OCI-LY7 (cell line): ENCODE results near the gene BAIAP2. TPM values are rescaled to one million over a fixed set of nuclear protein-coding genes. Genes with fewer than 3 reads are reported as not detected.

Experiments used
- BruUV-seq: library from RNA; stranded (reverse); fragments of 400-500 nt; replicated peaks from 2 replicates; lab custom pipeline; 2021; lab: Mats Ljungman, UMichigan
- CTCF ChIA-PET: fragments of 300-600 bp; sonication (Branson Sonifier 250); formaldehyde crosslinking; loops from one replicate; lab custom pipeline; 2022; ENCODE audit warnings: antibody characterized with exemption; ENCODE audit not compliant: unreplicated experiment; lab: Charles Lee
- POLR2A ChIA-PET: fragments of 300-600 bp; sonication (Branson Sonifier 250); formaldehyde crosslinking; loops from one replicate; lab custom pipeline; 2022; ENCODE audit warnings: antibody characterized with exemption; lab: Charles Lee
- DNase-seq: peaks from one replicate; pipeline ENCODE4 v3.0.0-alpha.2; 2015; ENCODE audit warnings: low spot score
- H2AFZ ChIP-seq: fragments of 200-600 bp; sonication (generic), shearing (Covaris generic); 2 replicates; pipeline ENCODE4 v1.6.1; 2014; ENCODE audit warnings: mild to moderate bottlenecking, antibody characterized with exemption, low read length, moderate library complexity
- H3K27ac ChIP-seq: fragments of 200-600 bp; sonication (generic); 2 replicates; pipeline ENCODE4 v1.5.1; 2014; ENCODE audit warnings: mixed run types, low read depth, mild to moderate bottlenecking, moderate library complexity, low read length, inconsistent platforms; ENCODE audit not compliant: poor library complexity, severe bottlenecking
- H3K36me3 ChIP-seq: fragments of 200-600 bp; sonication (generic); 2 replicates; pipeline ENCODE4 v1.6.1; 2014; ENCODE audit warnings: mild to moderate bottlenecking, antibody characterized with exemption, low read length, moderate library complexity, mixed read lengths; ENCODE audit not compliant: insufficient read depth
- H3K4me1 ChIP-seq: fragments of 200-600 bp; sonication (generic); 2 replicates; pipeline ENCODE4 v1.5.1; 2014; ENCODE audit warnings: mild to moderate bottlenecking, low read length; ENCODE audit not compliant: insufficient read depth, poor library complexity, severe bottlenecking
- H3K4me2 ChIP-seq: fragments of 200-600 bp; sonication (generic); 2 replicates; pipeline ENCODE4 v1.6.1; 2014; ENCODE audit warnings: mild to moderate bottlenecking, low read length
- H3K4me3 ChIP-seq: fragments of 200-600 bp; sonication (generic); 2 replicates; pipeline ENCODE4 v1.5.1; 2014; ENCODE audit warnings: mild to moderate bottlenecking, low read depth, low read length; ENCODE audit not compliant: poor library complexity, severe bottlenecking
- H3K79me2 ChIP-seq: fragments of 200-600 bp; sonication (generic); 2 replicates; pipeline ENCODE4 v1.6.1; 2016; ENCODE audit warnings: low read depth, mild to moderate bottlenecking, low read length, moderate library complexity, mixed read lengths; ENCODE audit not compliant: insufficient read depth
- H3K9me2 ChIP-seq: fragments of 200-600 bp; sonication (generic); 2 replicates; pipeline ENCODE4 v1.6.1; 2016; ENCODE audit warnings: mild to moderate bottlenecking, low read length, mixed read lengths; ENCODE audit not compliant: insufficient read depth
- H3K9me3 ChIP-seq: fragments of 200-600 bp; sonication (generic); 2 replicates; pipeline ENCODE4 v1.6.1; 2014; ENCODE audit warnings: mild to moderate bottlenecking, mixed run types, low read length, mixed read lengths
- H4K20me1 ChIP-seq: fragments of 200-600 bp; sonication (generic); 2 replicates; pipeline ENCODE4 v1.6.1; 2014; ENCODE audit warnings: mild to moderate bottlenecking, antibody characterized with exemption, low read length, moderate library complexity, mixed read lengths; ENCODE audit not compliant: insufficient read depth
- EZH2phosphoT487 ChIP-seq: fragments of 200-600 bp; sonication (generic); IDR thresholded peaks from 2 replicates; pipeline ENCODE4 v1.6.1; 2018; ENCODE audit warnings: low read depth, borderline replicate concordance, mild to moderate bottlenecking, mixed run types, antibody characterized with exemption, low read length, moderate library complexity, mixed read lengths
- intact Hi-C: fragments of 100-400 bp; cut with micrococcal nuclease; formaldehyde crosslinking; loops from one replicate; pipeline ENCODE4 v1.10.0; 2022; ENCODE audit not compliant: unreplicated experiment
- total RNA-seq, 2 experiments: library from RNA; depleted of rRNA in 1 of 2; stranded (reverse); fragments of >200 nt in 1 of 2; shearing (Covaris generic) in 1 of 2; gene quantifications; 2 replicates each; pipeline ENCODE4 v1.2.3, GENCODE V29; 2014 to 2022
- TF ChIP-seq, protein P1 (sequence below): fragments of 200-600 bp; sonication (generic); conservative IDR thresholded peaks from 2 replicates; pipeline ENCODE4 v1.5.1; 2014; ENCODE audit warnings: mild to moderate bottlenecking, antibody characterized with exemption, low read length, moderate library complexity, mixed read lengths

BAIAP2 gene
- total RNA-seq, 2 experiments from 2014 or later, result 2.1 to 2.3 TPM

DNA sequence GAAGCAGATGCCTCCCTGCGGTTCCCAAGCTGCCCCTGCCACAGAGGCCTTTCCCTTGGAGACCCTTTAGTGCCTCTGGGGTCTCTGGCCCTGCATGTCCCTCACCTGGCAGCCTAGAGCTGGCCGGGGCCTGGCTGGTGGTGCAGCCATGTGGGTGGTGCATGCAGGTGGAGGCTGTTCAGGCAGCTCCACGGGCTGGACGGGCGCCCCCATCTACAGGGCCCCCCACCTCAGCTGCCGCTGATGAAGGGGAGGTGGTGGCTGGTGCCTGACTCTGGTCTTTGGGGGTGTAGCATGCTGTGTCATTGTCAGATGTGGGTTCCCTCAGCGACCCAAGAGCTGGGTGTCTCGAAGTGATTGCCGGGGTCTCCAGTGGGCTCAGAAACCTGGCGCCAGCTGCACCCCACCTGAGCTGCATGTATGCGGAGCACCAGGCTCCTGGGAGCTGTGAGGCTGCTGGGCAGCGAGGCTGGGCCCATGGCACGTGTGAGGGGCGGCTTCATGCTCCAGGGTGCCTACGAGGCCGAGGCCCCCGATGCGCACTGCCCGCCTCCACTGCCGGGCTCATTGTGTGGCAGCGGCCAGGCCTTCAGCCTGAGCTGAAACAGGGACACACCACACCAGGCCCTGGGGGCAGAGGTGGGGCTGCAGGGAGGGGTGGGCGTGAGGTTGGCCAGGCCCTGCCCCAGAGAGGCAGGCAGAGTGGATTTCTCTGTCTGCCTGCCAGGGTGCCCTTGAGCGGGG, 57.0 kb downstream of the BAIAP2 start:
- ChIA-PET POLR2A (no interaction called here), CTCF (interaction anchor here (0.5 kb wide), 1 partner anchor 677 kb away, joined by 3 read pairs; the partner anchor contains the start of gene ENDOV)
- Histone ChIP-seq H3K4me1 (peaks cover 4% of the 10 kb centered on the region), H2AFZ (no peak overlapping the region), H3K4me3 (no peak overlapping the region), H3K4me2 (no peak overlapping the region), H4K20me1 (no peaks in the 10 kb centered on the region), H3K36me3 (no peaks in the 10 kb centered on the region), H3K9me3 (no peaks in the 10 kb centered on the region), H3K79me2 (no peaks in the 10 kb centered on the region), H3K9me2 (no peaks in the 10 kb centered on the region), H3K27ac (no peak overlapping the region)
- BruUV-seq, result no TSS peak
- no peak for DNase-seq
- no peak for TF ChIP-seq EZH2phosphoT487
- TF ChIP-seq, protein P1, sequence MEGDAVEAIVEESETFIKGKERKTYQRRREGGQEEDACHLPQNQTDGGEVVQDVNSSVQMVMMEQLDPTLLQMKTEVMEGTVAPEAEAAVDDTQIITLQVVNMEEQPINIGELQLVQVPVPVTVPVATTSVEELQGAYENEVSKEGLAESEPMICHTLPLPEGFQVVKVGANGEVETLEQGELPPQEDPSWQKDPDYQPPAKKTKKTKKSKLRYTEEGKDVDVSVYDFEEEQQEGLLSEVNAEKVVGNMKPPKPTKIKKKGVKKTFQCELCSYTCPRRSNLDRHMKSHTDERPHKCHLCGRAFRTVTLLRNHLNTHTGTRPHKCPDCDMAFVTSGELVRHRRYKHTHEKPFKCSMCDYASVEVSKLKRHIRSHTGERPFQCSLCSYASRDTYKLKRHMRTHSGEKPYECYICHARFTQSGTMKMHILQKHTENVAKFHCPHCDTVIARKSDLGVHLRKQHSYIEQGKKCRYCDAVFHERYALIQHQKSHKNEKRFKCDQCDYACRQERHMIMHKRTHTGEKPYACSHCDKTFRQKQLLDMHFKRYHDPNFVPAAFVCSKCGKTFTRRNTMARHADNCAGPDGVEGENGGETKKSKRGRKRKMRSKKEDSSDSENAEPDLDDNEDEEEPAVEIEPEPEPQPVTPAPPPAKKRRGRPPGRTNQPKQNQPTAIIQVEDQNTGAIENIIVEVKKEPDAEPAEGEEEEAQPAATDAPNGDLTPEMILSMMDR, result no peak
- intact Hi-C loops, result no loop called here

DNA sequence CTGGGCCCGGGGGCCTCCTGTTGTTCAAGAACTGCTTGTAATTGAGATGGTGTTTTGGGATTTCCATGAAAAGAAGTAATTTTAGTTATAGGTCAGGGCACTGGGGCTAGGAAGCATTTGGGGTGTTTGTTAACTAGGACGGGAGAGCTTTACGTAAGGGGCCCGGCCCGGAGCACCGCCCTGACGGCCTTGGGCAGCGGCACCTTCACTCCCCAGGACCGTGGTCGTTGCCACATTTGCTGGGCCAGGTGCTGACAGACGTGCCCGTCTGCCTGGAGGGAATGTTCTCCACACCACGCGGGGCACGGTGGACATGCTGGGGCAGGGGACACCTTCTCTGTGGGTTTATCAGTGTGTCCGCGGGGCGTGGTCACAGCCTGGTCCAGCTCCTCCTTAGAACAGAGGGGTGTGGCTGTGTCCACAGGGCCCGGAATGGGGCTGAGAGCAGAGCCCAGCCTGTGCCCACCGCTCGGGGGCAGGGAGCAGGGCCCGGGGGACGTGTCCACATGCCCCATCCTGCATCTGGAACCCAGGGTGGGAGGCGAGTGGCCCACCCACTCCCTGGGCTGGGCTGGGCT, 57.7 kb downstream of the BAIAP2 start:
- Histone ChIP-seq H3K9me3 (no peaks in the 10 kb centered on the region), H3K9me2 (no peaks in the 10 kb centered on the region), H3K4me1 (peaks cover 4% of the 10 kb centered on the region), H3K4me2 (no peak overlapping the region), H3K4me3 (no peak overlapping the region), H3K79me2 (no peaks in the 10 kb centered on the region), H3K27ac (no peak overlapping the region), H2AFZ (no peak overlapping the region), H4K20me1 (no peaks in the 10 kb centered on the region), H3K36me3 (no peaks in the 10 kb centered on the region)
- ChIA-PET CTCF (interaction anchor here (0.5 kb wide), 1 partner anchor 678 kb away, joined by 3 read pairs; the partner anchor contains the start of gene ENDOV), POLR2A (no interaction called here)
- TF ChIP-seq EZH2phosphoT487, result no peak
- TF ChIP-seq, protein P1, result no peak
- BruUV-seq, result no TSS peak
- intact Hi-C loops, result no loop called here
- DNase-seq, result no peak
